Endodermal cell (in vitro differentiated cells): Measurements from ENCODE around the gene CNPY3. TPM values are rescaled to one million over a fixed set of nuclear protein-coding genes. Genes with fewer than 3 reads are reported as not detected.

Source experiments
- DNase-seq: peaks from one replicate; pipeline ENCODE4 v3.0.0-alpha.2; 2017
- H3K27ac ChIP-seq: 2 replicates; pipeline ENCODE4 v1.5.1; 2013; ENCODE audit warnings: mild to moderate bottlenecking, low read depth, low read length, moderate library complexity
- H3K27me3 ChIP-seq: 2 replicates; pipeline ENCODE4 v1.6.1; 2013; ENCODE audit warnings: mild to moderate bottlenecking, low read length, moderate library complexity; ENCODE audit not compliant: insufficient read depth, control insufficient read depth, poor library complexity, severe bottlenecking
- H3K36me3 ChIP-seq: 2 replicates; pipeline ENCODE4 v1.7.0; 2013; ENCODE audit warnings: mild to moderate bottlenecking, low read length, moderate library complexity; ENCODE audit not compliant: control insufficient read depth, insufficient read depth
- H3K4me1 ChIP-seq: one replicate; pipeline ENCODE4 v1.7.0; 2013; ENCODE audit warnings: low read length; ENCODE audit not compliant: control insufficient read depth, insufficient read depth
- H3K4me3 ChIP-seq: 2 replicates; pipeline ENCODE4 v1.5.1; 2013; ENCODE audit warnings: mild to moderate bottlenecking, low read length, moderate library complexity
- H3K9ac ChIP-seq: 2 replicates; pipeline ENCODE4 v1.6.1; 2013; ENCODE audit warnings: mild to moderate bottlenecking, low read length, moderate library complexity; ENCODE audit not compliant: poor library complexity, severe bottlenecking; ENCODE audit errors: extremely low read depth
- H3K9me3 ChIP-seq: 2 replicates; pipeline ENCODE4 v1.6.1; 2013; ENCODE audit warnings: mild to moderate bottlenecking, low read length, moderate library complexity; ENCODE audit not compliant: control insufficient read depth
- H3K27ac Mint-ChIP-seq: 2 replicates; pipeline ENCODE4 v1.8.0; 2020; ENCODE audit warnings: mixed read lengths
- H3K27me3 Mint-ChIP-seq: 2 replicates; pipeline ENCODE4 v1.8.0; 2021; ENCODE audit warnings: mild to moderate bottlenecking, mixed read lengths; ENCODE audit not compliant: insufficient read depth
- H3K36me3 Mint-ChIP-seq: 2 replicates; pipeline ENCODE4 v1.8.0; 2020; ENCODE audit warnings: low read depth, mixed read lengths
- H3K4me1 Mint-ChIP-seq: 2 replicates; pipeline ENCODE4 v1.8.0; 2020; ENCODE audit warnings: mixed read lengths
- H3K4me3 Mint-ChIP-seq: 2 replicates; pipeline ENCODE4 v1.8.0; 2020; ENCODE audit warnings: mild to moderate bottlenecking, moderate library complexity, mixed read lengths
- H3K9me3 Mint-ChIP-seq: 2 replicates; pipeline ENCODE4 v1.8.0; 2020; ENCODE audit warnings: mild to moderate bottlenecking, mixed read lengths
- CTCF ChIP-seq: fragments of 200-600 bp; sonication (generic); conservative IDR thresholded peaks from 2 replicates; pipeline ENCODE4 v1.5.0; 2021; ENCODE audit warnings: antibody characterized with exemption, mild to moderate bottlenecking
- WGBS, 2 experiments: methylation state at CpG; one replicate each; pipeline versions ENCODE4 v1.1.5 to v1.1.7; 2013; ENCODE audit warnings: missing lambda C conversion rate in 2 of 2, mixed read lengths in 1 of 2; ENCODE audit not compliant: insufficient coverage in 1 of 2, insufficient read length in 1 of 2; 5-methylcytosine and 5-hydroxymethylcytosine counted together
- total RNA-seq, 2 donors: library from RNA; stranded (reverse); fragmentation: NEBNext Ultra II Directional in 1 of 2; extraction: Animal tissue kit (Norgen Biotek cat#: 25700) in 1 of 2; gene quantifications; 2 replicates in 1 of 2; 3 replicates in 1 of 2; pipeline ENCODE4 v1.2.1, GENCODE V29; 2021

CNPY3 gene
- total RNA-seq, 2 donors from 2014 or later = 72.7 to 73.6 TPM

GRCh38 chr6:42984924-42985475 lies 55.7 kb downstream of the CNPY3 start:
- H3K36me3 Mint-ChIP-seq = peaks cover 15% of the 10 kb centered on the region
- Histone ChIP-seq H3K27me3 (no peaks in the 10 kb centered on the region), H3K36me3 (peaks cover 16% of the 10 kb centered on the region), H3K9ac (peak overlapping the region; percentile 66), H3K9me3 (no peaks in the 10 kb centered on the region), H3K27ac (no peak overlapping the region), H3K4me1 (peaks cover 9% of the 10 kb centered on the region), H3K4me3 (peak overlapping the region; percentile 88)
- H3K4me3 Mint-ChIP-seq = peak overlapping the region; percentile 75
- peak overlapping the region; percentile 69 for H3K27ac Mint-ChIP-seq
- no peaks in the 10 kb centered on the region for H3K27me3 Mint-ChIP-seq
- TF ChIP-seq CTCF = no peak
- no peaks in the 10 kb centered on the region for H3K9me3 Mint-ChIP-seq
- 19 to 20% methylated on average over 4 to 13 of the region's 13 CpGs for WGBS, 2 experiments
- peaks cover 33% of the 10 kb centered on the region for H3K4me1 Mint-ChIP-seq
- DNase-seq = peak; percentile 76

GRCh38 chr6:42987533-42988451 lies 58.5 kb downstream of the CNPY3 start:
- DNase-seq = no peak
- Histone ChIP-seq H3K27me3 (no peaks in the 10 kb centered on the region), H3K4me1 (peaks cover 9% of the 10 kb centered on the region), H3K27ac (no peak overlapping the region), H3K36me3 (peaks cover 31% of the 10 kb centered on the region), H3K4me3 (peak overlapping the region; percentile 37), H3K9me3 (no peaks in the 10 kb centered on the region), H3K9ac (no peak overlapping the region)
- Mint-ChIP-seq H3K27me3 (no peaks in the 10 kb centered on the region), H3K4me3 (no peak overlapping the region), H3K9me3 (no peaks in the 10 kb centered on the region), H3K4me1 (peaks cover 33% of the 10 kb centered on the region), H3K36me3 (peaks cover 36% of the 10 kb centered on the region), H3K27ac (no peak overlapping the region)
- TF ChIP-seq CTCF = no peak
- WGBS, 2 experiments = 89 to 93% methylated on average over 4 to 5 of the region's 5 CpGs

- H3K4me3 Mint-ChIP-seq = no peak overlapping the region
- WGBS, 2 experiments = 67 to 97% methylated on average over 1 of the region's 1 CpG
- no peak for TF ChIP-seq CTCF
- peaks cover 33% of the 10 kb centered on the region for H3K4me1 Mint-ChIP-seq
- H3K27me3 Mint-ChIP-seq = no peaks in the 10 kb centered on the region
- no peak overlapping the region for H3K27ac ChIP-seq
- H3K27me3 ChIP-seq = no peaks in the 10 kb centered on the region
- H3K27ac Mint-ChIP-seq = no peak overlapping the region
- H3K36me3 Mint-ChIP-seq = peaks cover 39% of the 10 kb centered on the region
- no peak overlapping the region for H3K9ac ChIP-seq
- H3K36me3 ChIP-seq = peaks cover 33% of the 10 kb centered on the region
- no peaks in the 10 kb centered on the region for H3K9me3 ChIP-seq
- no peak overlapping the region for H3K4me3 ChIP-seq
- DNase-seq = no peak
- peaks cover 9% of the 10 kb centered on the region for H3K4me1 ChIP-seq
- H3K9me3 Mint-ChIP-seq = no peaks in the 10 kb centered on the region
These were observed 59.3 kb downstream of the CNPY3 start for GRCh38 chr6:42988486-42989020.

Other genes with a start within 250 kb of the CNPY3 start
- gene PRPH2, start 206.9 kb upstream of the CNPY3 start, total RNA-seq = under 1 TPM; 0.35 to 0.40 TPM
- gene TBCC, start 183.4 kb upstream of the CNPY3 start, total RNA-seq = 10 to 100 TPM; 16.7 to 21.9 TPM
- gene BICRAL, start 147.4 kb upstream of the CNPY3 start, total RNA-seq = 10 to 100 TPM; 11.6 to 14.9 TPM
- gene RPL7L1, start 49.9 kb upstream of the CNPY3 start, total RNA-seq = 100 to 1,000 TPM; 112 to 114 TPM
- not detected for gene PTCRA, start 13.4 kb upstream of the CNPY3 start, total RNA-seq
- under 1 TPM; 0.75 to 0.84 TPM for gene GNMT, start 31.3 kb downstream of the CNPY3 start, total RNA-seq
- gene PEX6, start 49.7 kb downstream of the CNPY3 start, total RNA-seq = 10 to 100 TPM; 17.2 to 21.4 TPM
- gene PPP2R5D, start 55.1 kb downstream of the CNPY3 start, total RNA-seq = 10 to 100 TPM; 57.5 to 59.1 TPM
- gene MEA1, start 84.5 kb downstream of the CNPY3 start, total RNA-seq = 100 to 1,000 TPM in 1 of 2 donors, 10 to 100 TPM in 1; 93.3 to 104 TPM
- 100 to 1,000 TPM; 124 to 135 TPM for gene KLHDC3, start 84.8 kb downstream of the CNPY3 start, total RNA-seq
- gene RRP36, start 92.1 kb downstream of the CNPY3 start, total RNA-seq = 10 to 100 TPM; 76.9 to 80.6 TPM
- gene CUL7, start 124.4 kb downstream of the CNPY3 start, total RNA-seq = 10 to 100 TPM; 39.0 to 51.7 TPM
- 10 to 100 TPM; 51.6 to 65.2 TPM for gene MRPL2, start 130.0 kb downstream of the CNPY3 start, total RNA-seq
- 10 to 100 TPM; 36.6 to 38.0 TPM for gene KLC4, start 130.2 kb downstream of the CNPY3 start, total RNA-seq
- gene PTK7, start 146.8 kb downstream of the CNPY3 start, total RNA-seq = 100 to 1,000 TPM; 167 to 183 TPM
- 10 to 100 TPM; 32.7 to 44.2 TPM for gene SRF, start 241.8 kb downstream of the CNPY3 start, total RNA-seq